Activated CD4-positive, alpha-beta T cell treated with anti-CD3 and anti-CD28 coated beads, Interleukin-2, amount 50 U/mL, for 4 hours (primary cell): ENCODE measurements around the gene GOLGA3.
"Not testable (repeated sequence)": the region's sequence is repeated elsewhere in the genome, so short reads cannot be mapped to it uniquely, and the experiment has no call there.

Experiments used
- DNase-seq, 2 experiments: peaks; one replicate each; pipeline ENCODE4 v3.0.0-alpha.2; 2020

The GOLGA3 gene

DNA sequence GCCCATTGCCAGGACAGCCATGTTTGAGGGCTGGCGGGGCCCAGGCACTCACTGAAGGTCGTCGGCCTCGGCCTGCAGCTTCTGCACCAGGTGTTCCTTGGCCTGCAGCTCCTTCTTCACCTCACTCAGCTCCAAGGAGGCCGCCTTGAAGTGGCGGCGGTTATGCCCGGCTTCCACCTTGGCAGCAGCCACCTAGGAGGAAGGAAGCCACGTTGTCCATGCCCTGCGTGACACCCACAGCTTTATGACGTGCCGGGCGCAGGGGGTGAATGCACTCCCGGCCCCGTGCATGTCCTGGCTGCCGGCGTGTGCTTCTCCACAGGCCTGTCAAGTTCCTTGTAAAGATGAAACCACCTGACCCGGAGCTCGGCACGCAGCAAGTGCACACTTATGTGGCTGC is 51.1 kb downstream of the GOLGA3 start:
- no peak for DNase-seq

DNA sequence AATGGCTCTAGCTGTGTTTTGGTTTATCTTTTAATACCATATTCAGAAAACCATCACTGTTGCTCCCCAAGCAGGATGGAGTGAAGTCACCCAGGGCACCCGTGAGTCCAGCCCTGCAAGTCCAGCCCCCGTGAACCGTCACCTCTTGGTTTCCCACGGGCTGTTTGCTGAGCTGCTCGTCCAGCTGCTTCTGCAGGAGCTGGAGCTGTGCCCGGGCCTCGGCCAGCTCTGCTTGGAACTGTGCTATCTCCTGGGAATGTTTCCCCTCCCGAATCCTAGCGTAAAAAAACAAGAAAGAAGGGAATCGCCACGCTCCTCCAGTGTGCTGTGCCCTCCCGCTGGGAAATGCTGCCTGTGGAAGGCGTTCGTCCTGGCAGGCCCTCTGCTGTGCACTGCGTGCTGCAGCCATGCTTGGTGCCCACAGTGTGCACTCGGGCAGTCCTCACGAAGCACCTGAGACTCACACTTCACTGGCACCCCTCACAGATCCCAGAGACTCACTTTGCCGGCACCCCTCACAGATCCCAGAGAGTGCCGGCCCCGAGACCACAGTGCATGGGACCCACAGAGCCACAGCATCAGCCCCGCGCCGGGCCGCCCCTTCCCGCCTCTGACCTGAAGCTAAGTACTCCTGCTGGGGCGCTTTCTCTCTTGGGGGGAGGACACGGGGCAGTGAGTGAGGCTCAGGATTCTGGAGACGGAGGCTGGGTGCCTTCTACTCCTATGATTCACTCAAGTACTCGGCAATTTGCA is 51.7 kb downstream of the GOLGA3 start:
- DNase-seq: no peak

DNA sequence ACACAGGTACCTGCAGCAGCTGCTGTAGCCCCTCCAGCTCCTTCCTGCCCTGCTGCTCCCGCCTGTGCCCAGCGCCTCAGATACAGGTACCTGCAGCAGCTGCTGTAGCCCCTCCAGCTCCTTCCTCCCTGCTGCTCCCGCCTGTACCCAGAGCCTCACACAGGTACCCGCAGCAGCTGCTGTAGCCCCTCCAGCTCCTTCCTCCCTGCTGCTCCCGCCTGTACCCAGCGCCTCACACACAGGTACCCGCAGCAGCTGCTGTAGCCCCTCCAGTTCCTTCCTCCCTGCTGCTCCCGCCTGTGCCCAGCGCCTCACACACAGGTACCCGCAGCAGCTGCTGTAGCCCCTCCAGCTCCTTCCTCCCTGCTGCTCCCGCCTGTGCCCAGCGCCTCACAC is 52.4 kb downstream of the GOLGA3 start:
- not testable (repeated sequence) for DNase-seq

DNA sequence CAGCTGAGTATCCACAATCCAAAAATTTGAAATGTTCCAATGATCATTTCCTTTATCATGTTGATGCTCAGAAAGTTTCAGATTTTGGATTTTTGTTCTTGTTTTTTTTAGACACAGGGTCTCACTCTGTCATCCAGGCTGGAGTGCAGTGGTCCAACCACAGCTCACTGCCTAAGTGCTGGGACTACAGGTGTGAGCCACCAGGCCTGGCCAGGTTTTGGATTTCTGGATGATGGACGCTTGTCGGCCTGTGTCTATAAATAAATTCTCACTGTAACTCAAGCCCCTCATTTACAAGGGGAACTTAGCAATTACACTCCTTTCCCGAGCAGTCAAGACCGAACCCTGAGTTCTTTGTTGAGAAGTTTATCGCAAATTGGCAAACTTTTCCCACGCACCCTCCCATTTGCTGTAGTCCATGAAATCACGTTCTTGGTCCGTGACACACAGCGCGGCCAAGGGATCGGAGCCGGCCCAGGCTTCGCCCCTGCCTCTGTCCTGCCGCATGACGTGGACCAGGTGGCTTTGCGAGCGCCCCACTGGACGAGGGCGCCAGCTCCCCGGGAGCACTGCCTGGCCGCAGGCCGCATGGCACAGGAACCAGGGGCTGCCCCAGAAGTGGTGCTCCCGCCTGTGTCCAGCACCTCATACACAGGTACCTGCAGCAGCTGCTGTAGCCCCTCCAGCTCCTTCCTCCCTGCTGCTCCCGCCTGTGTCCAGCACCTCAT is 53.0 kb downstream of the GOLGA3 start:
- DNase-seq: no peak

DNA sequence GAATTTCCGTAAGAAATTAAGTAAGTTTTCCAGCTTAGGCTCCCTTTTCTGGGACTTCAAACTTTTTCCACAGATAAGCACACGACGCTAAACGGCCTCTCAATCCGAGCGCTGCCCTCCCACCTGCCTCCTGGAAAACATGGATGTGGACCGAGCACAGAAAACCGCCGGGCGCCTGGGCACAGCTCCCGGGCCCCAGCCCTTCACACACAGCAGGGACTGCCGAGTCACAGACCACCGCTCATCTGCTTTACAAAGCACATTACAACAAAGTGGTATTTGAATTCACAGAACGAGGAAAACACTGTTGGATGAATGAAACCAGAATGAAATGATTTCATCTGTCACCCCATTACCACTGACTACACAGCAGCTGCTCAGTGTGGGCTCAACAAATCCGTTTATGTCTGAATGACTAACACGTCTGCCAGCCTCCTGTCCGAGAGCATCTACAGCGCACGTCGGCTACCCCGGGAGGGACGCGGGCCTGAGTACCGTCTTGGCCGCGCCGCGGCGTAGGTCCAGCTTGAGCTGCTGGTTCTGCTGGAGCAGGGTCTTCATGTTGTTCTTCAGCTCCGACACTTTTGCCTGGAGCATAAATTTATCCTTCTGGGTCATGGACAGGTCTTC is 53.9 kb downstream of the GOLGA3 start:
- no peak for DNase-seq

DNA sequence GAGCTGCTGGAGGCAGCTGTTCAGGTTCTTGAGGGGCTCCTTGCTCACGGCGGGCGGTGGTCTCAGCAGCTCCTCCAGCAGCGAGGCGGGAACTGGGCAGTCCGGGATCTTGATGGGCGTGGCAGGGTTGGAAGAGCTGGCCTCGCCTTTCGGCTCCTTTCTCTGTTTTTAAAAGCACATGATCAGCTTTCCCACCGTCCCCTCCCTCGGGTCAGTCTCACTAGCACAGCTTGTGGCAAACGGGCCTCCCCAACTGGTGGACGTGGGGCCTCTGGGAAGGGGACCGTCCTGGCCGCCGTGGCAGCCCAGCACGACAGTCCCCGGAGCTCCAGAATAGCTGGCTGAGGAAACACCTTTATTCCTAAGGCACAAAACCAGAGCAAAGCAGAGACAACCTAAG is 54.5 kb downstream of the GOLGA3 start:
- DNase-seq: no peak

DNA sequence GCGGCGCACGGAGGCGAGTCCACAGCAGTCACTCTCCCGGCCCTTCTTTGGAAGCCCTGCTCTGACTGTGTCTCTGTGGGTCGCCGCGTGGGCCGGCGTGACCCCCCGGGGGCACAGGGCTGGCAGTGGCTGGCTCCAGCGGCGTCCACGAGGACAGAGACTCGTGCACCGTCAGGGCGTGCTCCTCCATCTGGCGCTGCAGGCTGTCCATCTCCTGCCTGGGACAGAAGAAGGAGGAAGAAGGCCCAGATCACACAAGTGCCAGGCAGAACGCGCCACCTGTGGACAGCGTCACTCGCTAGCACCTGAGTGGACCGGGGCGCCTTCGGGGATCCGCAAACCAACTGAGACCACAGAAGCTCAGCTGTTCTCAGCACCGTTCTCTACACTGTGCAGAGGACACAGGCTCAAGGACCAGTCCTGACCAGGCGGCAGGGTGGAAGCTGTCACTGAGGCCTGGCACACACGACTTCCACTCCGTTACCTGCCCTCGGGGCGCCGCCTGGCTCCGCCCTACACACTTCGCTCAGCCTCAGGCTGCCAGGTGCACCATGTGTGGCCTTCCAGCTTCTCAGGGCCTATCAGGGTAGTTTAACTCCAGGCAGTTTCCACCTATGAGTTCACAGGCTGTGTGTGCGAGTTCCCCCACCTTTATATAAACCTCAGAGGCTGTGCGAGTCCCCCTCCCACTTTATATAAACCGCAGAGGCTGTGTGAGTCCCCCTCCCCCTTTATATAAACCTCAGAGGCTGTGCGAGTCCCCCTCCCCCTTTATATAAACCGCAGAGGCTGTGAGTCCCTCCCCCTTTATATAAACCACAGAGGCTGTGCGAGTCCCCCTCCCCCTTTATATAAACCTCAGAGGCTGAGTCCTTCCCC is 55.4 kb downstream of the GOLGA3 start:
- no peak for DNase-seq

DNA sequence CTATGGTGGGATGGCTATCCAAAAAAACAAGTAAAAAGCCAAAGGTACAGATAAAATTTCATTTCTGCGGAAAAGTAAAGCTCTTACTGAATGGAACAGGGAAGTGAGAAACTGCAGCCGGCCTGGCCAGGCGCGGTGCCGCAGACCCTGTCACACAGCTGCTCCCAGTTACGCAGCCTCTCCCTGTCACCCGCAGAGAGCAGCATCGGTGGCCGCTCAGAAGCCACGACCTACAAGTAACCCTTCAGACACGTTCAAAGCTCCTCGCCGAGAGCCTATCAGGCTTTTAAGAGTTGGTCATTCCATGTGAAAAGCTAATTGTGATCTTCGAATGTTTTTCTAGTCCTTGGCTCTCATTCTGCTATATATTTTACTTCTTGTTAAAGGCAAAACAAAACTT is 56.1 kb downstream of the GOLGA3 start:
- DNase-seq: no peak

DNA sequence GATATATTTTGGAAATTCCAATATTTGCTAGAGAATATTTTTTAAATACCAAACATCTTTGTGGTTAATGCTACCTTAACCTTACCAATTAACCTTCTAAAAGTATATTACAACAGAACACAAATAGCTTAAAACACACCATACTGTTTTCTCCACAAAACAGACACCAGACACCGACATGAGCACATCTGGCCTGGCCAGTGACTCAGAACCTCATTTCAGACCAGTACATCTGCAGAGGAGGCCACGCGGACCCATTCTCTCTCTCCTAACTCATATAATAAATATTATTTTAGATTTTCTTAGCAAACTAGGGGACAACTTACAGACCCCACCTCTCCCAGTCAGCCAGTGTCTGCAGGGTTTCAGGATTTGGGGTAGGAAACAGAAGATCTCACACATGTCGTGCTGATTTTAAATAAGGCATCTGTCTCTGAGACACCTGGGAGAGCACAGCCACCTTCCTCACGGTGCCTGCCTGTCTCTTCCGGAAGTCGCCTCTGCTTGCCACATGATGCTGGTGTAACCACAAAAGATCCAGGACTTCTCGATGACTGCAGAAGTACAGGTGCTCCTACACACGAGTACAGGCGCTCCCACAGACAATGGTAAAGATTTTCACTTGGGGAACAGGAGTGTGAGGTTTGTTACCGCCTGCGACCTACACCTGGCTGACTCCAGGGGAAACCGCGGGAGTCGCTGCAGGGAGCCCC is 57.4 kb downstream of the GOLGA3 start:
- peak; percentile 41 to 42 for DNase-seq

DNA sequence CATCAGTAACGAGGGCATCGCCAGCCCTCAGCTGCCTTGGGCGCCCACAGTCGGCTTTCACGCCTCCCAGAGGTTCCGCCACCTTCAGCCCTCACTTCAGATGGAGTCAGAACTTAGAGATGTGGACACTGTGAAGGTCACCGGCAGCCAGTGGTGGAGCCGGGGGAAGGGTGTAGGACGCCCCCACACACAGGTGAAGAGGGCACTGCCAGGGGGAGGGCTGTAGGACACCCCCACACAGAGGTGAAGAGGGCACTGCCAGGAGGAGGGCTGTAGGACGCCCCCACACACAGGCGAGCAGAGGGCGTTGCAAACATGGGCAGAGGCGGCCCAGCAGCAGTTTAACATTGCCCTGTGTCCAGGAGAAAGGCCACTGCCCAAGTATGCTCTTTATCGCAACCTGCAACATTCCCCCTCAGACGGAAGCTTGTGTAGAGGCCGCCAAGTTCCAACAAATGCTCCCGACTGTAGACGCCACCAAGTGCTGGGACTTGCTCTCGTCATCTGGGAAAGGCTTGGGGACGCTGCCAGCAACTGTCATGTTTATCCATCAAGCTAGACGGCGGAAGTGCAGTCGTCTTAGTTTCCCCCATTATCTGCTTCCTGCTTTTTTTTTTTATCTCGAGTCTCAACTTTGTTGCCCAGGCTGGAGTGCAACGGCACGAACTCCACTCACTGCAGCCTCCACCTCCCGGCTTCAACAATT is 62.1 kb downstream of the GOLGA3 start:
- no peak for DNase-seq

DNA sequence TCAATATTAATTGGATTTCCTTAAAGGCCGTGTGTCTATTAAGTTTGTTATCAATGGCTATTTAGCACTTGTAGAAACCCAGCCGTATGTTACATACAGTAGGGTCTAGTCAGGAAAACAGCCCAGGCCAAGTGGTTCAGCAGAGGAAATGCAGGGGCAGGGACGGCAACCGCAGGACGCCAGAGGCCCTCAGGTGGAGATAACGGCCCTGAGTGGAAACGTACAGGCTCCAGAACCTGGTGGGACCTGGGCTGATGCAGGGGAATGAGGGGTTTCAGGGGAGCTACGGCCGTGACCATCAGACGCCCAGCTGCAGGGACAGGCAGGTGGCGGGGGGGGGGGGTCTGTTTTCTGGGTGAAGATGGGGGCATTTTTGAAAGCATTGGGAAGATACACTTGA is 63.3 kb downstream of the GOLGA3 start:
- DNase-seq: no peak

DNA sequence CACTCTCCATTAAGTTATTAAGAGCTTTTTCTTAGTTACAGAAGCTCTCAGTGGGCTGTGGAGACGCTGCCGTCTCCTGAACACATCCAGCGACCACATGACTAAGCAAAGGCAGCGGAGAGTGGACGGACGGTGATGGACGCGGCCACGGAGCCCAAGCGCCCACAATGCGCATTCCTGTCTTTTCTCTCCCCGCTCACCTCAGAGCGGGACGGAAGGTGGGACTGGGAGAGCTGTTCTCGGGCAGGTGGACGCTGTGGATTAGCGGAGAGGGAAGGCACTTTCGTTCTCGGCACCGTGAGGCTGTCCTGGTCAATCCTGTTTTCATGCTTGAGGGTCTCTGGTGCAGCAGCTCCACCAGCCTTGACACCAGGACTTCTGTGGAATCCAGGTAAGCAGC is 64.4 kb downstream of the GOLGA3 start:
- no peak for DNase-seq

DNA sequence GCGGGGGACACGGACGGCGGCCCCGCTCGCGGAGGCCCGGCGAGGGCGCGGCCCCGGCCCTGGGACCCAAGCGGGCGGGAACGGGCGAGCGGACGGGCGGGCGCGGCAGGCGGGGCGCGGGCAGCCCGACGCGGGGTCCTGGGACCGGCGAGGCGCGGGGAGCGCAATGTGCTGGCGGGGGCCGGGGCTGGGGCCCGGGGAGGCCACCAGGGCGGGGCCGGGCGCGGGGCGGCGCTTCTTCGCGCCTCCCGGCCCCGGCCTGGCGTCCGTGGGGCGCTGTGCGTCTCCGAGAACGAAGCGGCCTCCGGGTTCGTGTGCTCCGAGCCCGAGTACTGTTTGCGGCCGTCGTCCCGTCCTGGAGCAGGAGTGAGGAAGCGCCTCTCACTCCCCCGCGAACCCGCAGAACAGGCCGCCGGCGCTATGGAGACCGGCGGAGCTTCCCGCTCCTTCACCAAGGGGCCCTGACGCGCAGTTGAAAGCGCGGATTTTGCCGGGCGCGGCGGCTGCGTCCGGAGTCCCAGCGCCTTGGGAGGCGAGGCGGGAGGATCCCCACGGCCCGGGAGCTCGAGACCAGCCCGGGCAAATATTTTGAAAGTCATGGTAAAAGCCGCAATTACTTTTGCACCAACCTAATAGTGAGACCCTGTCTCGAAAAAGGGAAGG is 66.6 kb downstream of the GOLGA3 start:
- peak; percentile 77 to 81 for DNase-seq

DNA sequence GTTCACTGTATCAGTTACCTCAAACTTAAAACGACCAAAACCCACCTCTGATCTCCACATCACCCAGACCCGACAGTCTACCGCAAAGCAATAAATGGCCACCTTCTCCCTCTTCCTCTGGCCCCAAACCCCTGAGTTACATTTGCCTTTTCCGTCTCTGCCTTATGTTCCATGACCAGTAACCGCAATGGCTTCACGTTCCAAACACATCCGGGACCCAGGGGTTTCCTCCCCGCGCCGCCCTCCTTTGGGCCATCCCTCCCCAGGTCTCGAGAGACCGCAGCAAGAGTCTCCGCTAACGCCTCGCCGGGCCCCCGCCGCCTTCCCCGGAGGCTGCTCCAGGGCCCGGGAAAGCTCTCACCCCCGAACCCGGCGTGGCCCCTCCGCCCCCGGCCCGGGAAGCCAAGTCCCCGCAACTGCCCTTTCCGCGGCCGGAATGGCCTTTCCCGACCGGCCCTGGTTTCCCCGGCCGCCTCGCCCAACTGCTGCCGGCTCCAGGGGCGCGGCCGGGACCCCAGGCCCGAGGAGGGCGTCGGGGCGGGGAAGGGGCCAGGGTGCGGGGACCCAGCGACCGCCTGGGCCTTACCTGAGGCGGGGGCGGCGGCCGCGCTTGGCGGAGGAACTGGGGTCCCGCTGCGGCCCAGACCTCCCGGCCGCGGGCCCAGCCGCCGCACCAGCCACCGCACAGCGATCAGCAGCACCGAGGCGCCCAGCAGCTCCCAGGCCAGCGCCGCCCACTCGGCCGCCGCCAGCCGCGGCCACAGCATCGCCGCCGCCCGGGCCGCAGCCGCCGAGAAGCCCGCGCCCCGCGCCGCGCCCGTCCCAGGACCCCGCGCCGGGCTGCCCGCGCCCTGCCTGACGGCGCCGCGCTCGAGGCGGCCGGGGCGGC is 67.4 kb downstream of the GOLGA3 start, which contains the start of gene ANKLE2:
ANKLE2 (minus strand) TSS at position 801 of the 889 bp plus-strand sequence; CDS start at position 767, 34 bp downstream.
- peak; percentile 63 to 66 for DNase-seq

DNA sequence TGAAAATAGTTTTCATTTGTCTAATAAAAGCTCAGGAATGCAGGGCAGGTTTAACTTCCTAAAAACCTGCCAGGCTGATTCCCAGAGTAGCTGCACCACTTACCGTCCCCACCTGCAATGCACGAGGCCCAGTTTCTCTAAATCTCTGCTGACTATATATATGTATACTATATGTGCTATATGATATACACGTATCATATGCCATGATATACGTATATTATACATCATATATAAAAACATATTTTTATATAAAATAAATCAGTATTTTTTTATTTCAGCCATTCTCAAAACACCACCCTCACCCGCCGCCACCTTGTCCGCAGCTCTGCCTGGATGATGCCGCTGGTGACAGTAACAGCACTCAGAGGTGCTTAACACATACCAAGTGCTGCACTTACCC is 69.3 kb downstream of the GOLGA3 start:
- no peak for DNase-seq

DNA sequence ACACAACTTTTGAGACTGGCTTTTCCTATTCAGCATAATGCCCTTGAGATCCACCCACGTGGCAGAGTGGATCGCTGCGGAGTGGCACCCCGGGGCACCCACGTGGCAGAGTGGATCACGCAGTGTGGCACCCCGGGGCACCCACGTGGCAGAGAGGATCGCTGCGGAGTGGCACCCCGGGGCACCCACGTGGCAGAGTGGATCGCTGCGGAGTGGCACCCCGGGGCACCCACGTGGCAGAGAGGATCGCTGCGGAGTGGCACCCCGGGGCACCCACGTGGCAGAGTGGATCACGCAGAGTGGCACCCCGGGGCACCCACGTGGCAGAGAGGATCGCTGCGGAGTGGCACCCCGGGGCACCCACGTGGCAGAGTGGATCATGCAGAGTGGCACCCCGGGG is 69.8 kb downstream of the GOLGA3 start:
- DNase-seq: not testable (repeated sequence)

DNA sequence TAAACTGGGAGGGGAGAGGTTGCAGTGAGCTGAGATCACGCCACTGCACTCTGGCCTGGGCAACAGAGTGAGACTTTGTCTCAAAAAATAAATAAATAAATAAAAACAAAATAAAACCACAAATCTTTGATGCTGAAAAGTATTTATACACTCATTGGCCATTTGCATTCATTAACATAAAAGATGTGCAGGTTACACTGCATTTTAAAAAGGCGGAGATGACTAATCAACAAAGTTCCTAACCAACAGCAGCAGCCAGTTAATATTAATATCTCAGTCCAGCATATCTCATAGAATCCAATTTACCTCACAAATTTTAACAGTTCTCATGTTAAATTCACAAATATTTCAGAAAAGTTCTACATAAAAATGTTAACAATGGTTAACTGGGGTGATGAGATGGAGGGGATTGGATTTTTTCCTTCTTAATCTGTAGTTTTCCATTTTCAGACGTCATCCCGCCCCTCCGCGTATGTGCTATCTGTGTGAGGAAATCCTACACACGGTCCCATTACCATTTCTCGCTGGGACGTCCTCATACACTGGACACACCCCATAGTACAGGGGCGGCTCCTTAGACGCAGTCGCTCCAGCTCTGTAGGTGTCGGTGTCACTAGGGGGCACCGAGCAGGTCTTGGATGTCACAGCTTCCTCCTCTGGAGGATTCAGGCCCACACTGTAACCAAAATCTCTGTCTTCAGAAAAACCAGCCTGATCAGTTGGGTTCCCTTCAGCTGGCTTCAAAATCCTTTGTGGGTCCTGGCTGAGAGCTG is 74.3 kb downstream of the GOLGA3 start:
- no peak for DNase-seq

DNA sequence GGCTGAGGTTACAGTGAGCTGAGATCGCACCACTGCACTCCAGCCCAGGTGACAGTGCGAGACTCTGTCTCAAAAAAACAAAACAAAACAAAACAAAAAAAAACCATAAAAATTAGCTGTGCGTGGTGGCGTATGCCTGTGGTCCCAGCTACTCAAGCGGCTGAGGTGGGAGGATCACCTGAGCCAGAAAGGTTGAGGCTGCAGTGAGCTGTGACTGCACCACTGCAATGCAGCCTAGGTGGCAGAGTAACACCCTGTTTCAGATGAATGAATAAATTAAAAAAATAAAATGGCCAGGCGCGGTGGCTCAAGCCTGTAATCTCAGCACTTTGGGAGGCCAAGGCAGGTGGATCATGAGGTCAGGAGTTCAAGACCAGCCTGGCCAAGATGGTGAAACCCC is 75.0 kb downstream of the GOLGA3 start:
- DNase-seq: not testable (repeated sequence)

DNA sequence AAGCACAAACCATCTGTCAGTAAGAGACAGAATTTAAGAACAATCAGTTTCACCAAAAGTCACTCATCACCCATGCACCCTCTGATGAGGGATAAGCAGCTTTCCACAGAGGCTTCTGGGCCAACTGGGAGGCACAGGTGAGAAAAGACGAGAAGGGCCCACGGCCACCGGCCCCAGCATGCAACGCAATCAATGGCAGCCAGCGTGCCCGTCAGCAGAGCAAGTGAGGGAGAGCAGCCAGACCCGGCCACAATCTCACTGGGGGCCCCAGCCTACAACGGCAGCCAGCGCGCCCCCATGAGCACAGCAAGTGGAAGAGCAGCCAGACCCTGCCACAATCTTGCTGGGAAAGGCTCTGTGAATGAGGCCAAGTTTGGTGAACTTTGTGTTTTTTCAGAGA is 80.3 kb downstream of the GOLGA3 start:
- no peak for DNase-seq
